ENCODE results near the gene HOMER1. TPM values are rescaled to one million over a fixed set of nuclear protein-coding genes. Genes with fewer than 3 reads are reported as not detected.

HOMER1 gene
- total and polyA plus RNA-seq, 2 donors (not counting 1 experiment from before 2014, with no cell fraction given): 3.9 to 6.8 TPM

DNA sequence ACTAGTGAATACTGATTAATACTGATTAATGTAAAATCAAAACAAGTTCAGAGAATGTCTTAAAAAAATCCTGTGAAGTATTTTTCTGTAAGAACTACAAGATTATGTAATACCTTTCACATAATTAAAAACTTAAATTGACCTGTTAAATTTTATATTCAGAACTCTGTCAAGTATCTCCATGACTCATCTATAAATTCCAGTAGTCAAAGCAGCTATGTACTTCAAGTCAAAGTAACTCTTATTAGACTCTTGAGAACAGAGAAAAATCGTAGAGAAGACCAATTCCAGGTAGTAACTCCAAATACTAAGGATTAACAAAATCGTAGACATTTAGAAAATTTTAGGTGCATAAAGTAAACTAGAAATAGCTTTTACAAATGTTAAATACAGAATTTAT lies 77.1 kb downstream of the HOMER1 start:
- no peak overlapping the region for H3K27ac ChIP-seq (ENCODE audit: insufficient read depth, low read length)
- TF ChIP-seq, protein P1, sequence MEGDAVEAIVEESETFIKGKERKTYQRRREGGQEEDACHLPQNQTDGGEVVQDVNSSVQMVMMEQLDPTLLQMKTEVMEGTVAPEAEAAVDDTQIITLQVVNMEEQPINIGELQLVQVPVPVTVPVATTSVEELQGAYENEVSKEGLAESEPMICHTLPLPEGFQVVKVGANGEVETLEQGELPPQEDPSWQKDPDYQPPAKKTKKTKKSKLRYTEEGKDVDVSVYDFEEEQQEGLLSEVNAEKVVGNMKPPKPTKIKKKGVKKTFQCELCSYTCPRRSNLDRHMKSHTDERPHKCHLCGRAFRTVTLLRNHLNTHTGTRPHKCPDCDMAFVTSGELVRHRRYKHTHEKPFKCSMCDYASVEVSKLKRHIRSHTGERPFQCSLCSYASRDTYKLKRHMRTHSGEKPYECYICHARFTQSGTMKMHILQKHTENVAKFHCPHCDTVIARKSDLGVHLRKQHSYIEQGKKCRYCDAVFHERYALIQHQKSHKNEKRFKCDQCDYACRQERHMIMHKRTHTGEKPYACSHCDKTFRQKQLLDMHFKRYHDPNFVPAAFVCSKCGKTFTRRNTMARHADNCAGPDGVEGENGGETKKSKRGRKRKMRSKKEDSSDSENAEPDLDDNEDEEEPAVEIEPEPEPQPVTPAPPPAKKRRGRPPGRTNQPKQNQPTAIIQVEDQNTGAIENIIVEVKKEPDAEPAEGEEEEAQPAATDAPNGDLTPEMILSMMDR (conservative IDR thresholded peaks at IDR 0.05 in 1 of 2, IDR thresholded peaks at IDR 0.05 in 1 of 2; ENCODE audit: low read depth in 1 of 2, low read length in 2 of 2): no peak
- TF ChIP-seq EZH2 (IDR thresholded peaks at IDR 0.05; ENCODE audit: low read length, missing control alignments): no peak
- no peaks in the 10 kb centered on the region for H3K36me3 ChIP-seq (ENCODE audit: control insufficient read depth, insufficient read depth, low read length)
- H2AFZ ChIP-seq (ENCODE audit: low read length): no peak overlapping the region
- DNase-seq (ENCODE audit: low read depth in 2 of 2): peak; percentile 8 to 51
- no peaks in the 10 kb centered on the region for H3K27me3 ChIP-seq (ENCODE audit: control insufficient read depth, insufficient read depth, low read length)
- no peaks in the 10 kb centered on the region for H3K9me3 ChIP-seq (ENCODE audit: control insufficient read depth, insufficient read depth, low read depth, low read length)
- peaks cover 4% of the 10 kb centered on the region for H3K4me1 ChIP-seq (ENCODE audit: control insufficient read depth, extremely low read depth, insufficient read depth, low read length)
- H3K9ac ChIP-seq (ENCODE audit: insufficient read depth, low read length): no peak overlapping the region
- H4K20me1 ChIP-seq (ENCODE audit: control insufficient read depth, extremely low read depth, insufficient read depth, low read length): no peaks in the 10 kb centered on the region
- H3K4me3 ChIP-seq (replicated peaks in 1 of 4; ENCODE audit: control extremely low read depth in 1 of 4, insufficient read depth in 1 of 4, low read depth in 3 of 4, low read length in 4 of 4): no peak overlapping the region
- H3K4me2 ChIP-seq (ENCODE audit: extremely low read depth, insufficient read depth, low read length): peak overlapping the region; percentile 27
- H3K79me2 ChIP-seq (ENCODE audit: control insufficient read depth, insufficient read depth, low read length): no peaks in the 10 kb centered on the region

DNA sequence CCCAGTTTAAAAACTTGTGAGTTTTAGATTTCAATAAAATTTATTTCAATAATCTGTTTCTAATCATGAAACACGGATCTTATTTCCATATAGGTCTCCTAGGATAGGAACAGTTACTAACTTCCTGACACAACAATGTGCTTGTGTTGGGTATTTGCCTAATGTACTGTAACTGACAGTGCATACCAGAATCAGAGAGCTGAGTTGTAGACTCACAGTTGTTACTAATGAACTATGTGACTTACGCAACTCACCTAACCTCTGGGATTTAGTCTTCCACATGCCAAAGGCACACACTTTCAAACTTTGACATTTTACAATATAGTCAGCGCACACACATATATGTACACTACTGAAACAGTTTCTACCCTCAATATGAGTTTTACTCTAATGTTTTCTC lies 77.7 kb downstream of the HOMER1 start:
- DNase-seq (ENCODE audit: low read depth in 2 of 2): peak; percentile 38 to 74
- Histone ChIP-seq H3K27me3 (ENCODE audit: control insufficient read depth, insufficient read depth, low read length) (no peaks in the 10 kb centered on the region), H2AFZ (ENCODE audit: low read length) (no peak overlapping the region), H3K9ac (ENCODE audit: insufficient read depth, low read length) (no peak overlapping the region), H3K9me3 (ENCODE audit: control insufficient read depth, insufficient read depth, low read depth, low read length) (no peaks in the 10 kb centered on the region), H3K36me3 (ENCODE audit: control insufficient read depth, insufficient read depth, low read length) (no peaks in the 10 kb centered on the region), H3K4me2 (ENCODE audit: extremely low read depth, insufficient read depth, low read length) (no peak overlapping the region), H4K20me1 (ENCODE audit: control insufficient read depth, extremely low read depth, insufficient read depth, low read length) (no peaks in the 10 kb centered on the region), H3K27ac (ENCODE audit: insufficient read depth, low read length) (no peak overlapping the region), H3K4me3 (replicated peaks in 1 of 4; ENCODE audit: control extremely low read depth in 1 of 4, insufficient read depth in 1 of 4, low read depth in 3 of 4, low read length in 4 of 4) (no peak overlapping the region), H3K79me2 (ENCODE audit: control insufficient read depth, insufficient read depth, low read length) (no peaks in the 10 kb centered on the region), H3K4me1 (ENCODE audit: control insufficient read depth, extremely low read depth, insufficient read depth, low read length) (peaks cover 4% of the 10 kb centered on the region)
- TF ChIP-seq, protein P1 (conservative IDR thresholded peaks at IDR 0.05 in 1 of 2, IDR thresholded peaks at IDR 0.05 in 1 of 2; ENCODE audit: low read depth in 1 of 2, low read length in 2 of 2): no peak
- TF ChIP-seq EZH2 (IDR thresholded peaks at IDR 0.05; ENCODE audit: low read length, missing control alignments): no peak

DNA sequence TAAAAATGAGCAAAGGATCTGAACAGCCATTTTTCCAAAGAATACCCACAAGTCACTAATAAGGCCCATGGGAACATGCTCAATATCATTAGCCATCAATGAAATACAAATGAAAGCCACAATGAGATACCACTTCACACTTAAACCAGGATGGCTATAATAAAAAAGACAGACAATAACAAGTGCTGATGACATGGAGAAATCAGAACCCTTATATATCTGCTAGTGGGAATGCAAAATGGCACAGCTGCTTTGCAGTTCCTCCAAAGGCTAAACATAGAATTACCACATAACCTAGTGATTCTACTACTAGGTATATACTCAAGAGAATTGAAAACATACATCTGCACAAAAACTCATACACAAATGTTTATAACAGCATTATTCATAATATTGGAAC lies 83.7 kb downstream of the HOMER1 start:
- no peaks in the 10 kb centered on the region for H3K27me3 ChIP-seq (ENCODE audit: control insufficient read depth, insufficient read depth, low read length)
- no peaks in the 10 kb centered on the region for H3K4me1 ChIP-seq (ENCODE audit: control insufficient read depth, extremely low read depth, insufficient read depth, low read length)
- H3K79me2 ChIP-seq (ENCODE audit: control insufficient read depth, insufficient read depth, low read length): no peaks in the 10 kb centered on the region
- no peak overlapping the region for H3K4me3 ChIP-seq (replicated peaks in 1 of 4; ENCODE audit: control extremely low read depth in 1 of 4, insufficient read depth in 1 of 4, low read depth in 3 of 4, low read length in 4 of 4)
- H4K20me1 ChIP-seq (ENCODE audit: control insufficient read depth, extremely low read depth, insufficient read depth, low read length): no peaks in the 10 kb centered on the region
- no peaks in the 10 kb centered on the region for H3K9me3 ChIP-seq (ENCODE audit: control insufficient read depth, insufficient read depth, low read depth, low read length)
- no peak overlapping the region for H2AFZ ChIP-seq (ENCODE audit: low read length)
- no peak overlapping the region for H3K27ac ChIP-seq (ENCODE audit: insufficient read depth, low read length)
- no peaks in the 10 kb centered on the region for H3K36me3 ChIP-seq (ENCODE audit: control insufficient read depth, insufficient read depth, low read length)
- H3K4me2 ChIP-seq (ENCODE audit: extremely low read depth, insufficient read depth, low read length): no peak overlapping the region
- no peak for DNase-seq (ENCODE audit: low read depth in 2 of 2)
- no peak overlapping the region for H3K9ac ChIP-seq (ENCODE audit: insufficient read depth, low read length)
- no peak for TF ChIP-seq EZH2 (IDR thresholded peaks at IDR 0.05; ENCODE audit: low read length, missing control alignments)
- TF ChIP-seq, protein P1 (conservative IDR thresholded peaks at IDR 0.05 in 1 of 2, IDR thresholded peaks at IDR 0.05 in 1 of 2; ENCODE audit: low read depth in 1 of 2, low read length in 2 of 2): no peak
